ENCODE measurements around the gene JPH4.
A peak's percentile ranks its signal among the peaks of the same experiment; 100 is the strongest.

DNA sequence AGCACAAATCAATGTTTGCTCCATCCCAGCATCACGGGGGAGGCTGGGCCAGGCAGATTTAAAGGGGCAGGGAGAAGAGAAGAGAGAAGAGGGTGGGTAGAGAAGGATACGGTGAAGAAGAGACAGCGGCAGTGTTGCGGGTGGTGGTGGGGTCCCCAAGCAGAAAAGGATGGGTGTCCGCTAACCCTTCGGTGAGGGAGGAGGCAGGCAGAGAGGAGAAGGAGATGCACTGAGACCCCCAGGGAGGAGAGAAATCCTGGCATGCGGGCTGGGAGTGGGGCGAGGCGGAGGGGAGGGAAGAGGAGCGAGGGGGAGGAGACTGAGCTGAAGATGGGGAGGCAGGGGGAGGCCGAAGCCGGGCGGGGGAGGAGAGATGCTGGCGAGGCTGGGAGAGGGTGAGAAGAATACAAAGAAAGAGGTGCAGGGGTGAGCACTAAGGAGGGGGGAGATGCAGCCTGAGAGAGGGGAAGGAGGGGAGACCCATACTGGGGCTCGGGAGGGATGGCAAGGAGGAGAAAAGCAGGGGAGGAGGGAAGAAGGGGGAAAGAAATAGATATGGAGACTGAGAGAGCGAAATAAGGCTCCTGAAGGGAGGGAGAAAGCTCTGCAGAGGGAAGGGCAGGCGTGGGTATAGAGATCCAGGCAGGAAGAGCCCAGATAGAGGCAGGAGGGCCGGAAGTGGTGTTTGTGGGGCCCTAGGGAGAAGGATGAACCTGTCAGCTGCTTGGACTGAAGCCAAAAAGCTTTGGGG, at the start of gene JPH4:
- TF ChIP-seq, protein P1, sequence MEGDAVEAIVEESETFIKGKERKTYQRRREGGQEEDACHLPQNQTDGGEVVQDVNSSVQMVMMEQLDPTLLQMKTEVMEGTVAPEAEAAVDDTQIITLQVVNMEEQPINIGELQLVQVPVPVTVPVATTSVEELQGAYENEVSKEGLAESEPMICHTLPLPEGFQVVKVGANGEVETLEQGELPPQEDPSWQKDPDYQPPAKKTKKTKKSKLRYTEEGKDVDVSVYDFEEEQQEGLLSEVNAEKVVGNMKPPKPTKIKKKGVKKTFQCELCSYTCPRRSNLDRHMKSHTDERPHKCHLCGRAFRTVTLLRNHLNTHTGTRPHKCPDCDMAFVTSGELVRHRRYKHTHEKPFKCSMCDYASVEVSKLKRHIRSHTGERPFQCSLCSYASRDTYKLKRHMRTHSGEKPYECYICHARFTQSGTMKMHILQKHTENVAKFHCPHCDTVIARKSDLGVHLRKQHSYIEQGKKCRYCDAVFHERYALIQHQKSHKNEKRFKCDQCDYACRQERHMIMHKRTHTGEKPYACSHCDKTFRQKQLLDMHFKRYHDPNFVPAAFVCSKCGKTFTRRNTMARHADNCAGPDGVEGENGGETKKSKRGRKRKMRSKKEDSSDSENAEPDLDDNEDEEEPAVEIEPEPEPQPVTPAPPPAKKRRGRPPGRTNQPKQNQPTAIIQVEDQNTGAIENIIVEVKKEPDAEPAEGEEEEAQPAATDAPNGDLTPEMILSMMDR (IDR thresholded peaks at IDR 0.05) = no peak
- TF ChIP-seq RAD21 (IDR thresholded peaks at IDR 0.05; ENCODE audit: low read length) (no peak), MXI1 (IDR thresholded peaks at IDR 0.05; ENCODE audit: low read depth, low read length) (0 out of 2 replicates have a peak, but pooled peaks have one; percentile 40), EP300 (IDR thresholded peaks at IDR 0.05; ENCODE audit: borderline replicate concordance in 1 of 2, low read depth in 1 of 2, low read length in 1 of 2) (no peak; a peak in 1 of 4 replicates), TAF1 (IDR thresholded peaks at IDR 0.05; ENCODE audit: borderline replicate concordance, low read depth, low read length) (no peak), YY1 (IDR thresholded peaks at IDR 0.05; ENCODE audit: low read depth) (no peak), FOXM1 (IDR thresholded peaks at IDR 0.05; ENCODE audit: low read depth) (no peak)
- TF ChIP-seq, protein P2, sequence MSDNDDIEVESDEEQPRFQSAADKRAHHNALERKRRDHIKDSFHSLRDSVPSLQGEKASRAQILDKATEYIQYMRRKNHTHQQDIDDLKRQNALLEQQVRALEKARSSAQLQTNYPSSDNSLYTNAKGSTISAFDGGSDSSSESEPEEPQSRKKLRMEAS (IDR thresholded peaks at IDR 0.05; ENCODE audit: low read depth) = no peak
